Measurements from ENCODE around the gene SRRT. TPM values are rescaled to one million over a fixed set of nuclear protein-coding genes. Genes with fewer than 3 reads are reported as not detected.

Gene SRRT
- total RNA-seq, 1 donor from 2014 or later, result 162 TPM

- DNase-seq (ENCODE audit: extremely low spot score, unreplicated experiment), result no peak
- H3K4me1 Mint-ChIP-seq (ENCODE audit: unreplicated experiment), result peaks cover 32% of the 10 kb centered on the region
- H3K27me3 Mint-ChIP-seq (ENCODE audit: unreplicated experiment), result no peaks in the 10 kb centered on the region
These were observed 14.3 kb downstream of the SRRT start, which contains the start of gene UFSP1 for GRCh38 chr7:100888988-100889750. TSS of gene UFSP1 (minus strand) at chr7:100889715. CDS start at chr7:100889271, 444 bp downstream.

GRCh38 chr7:100890653-100891567 is 16.0 kb downstream of the SRRT start:
- no peak for TF ChIP-seq CTCF (IDR thresholded peaks at IDR 0.05)
- no peak for DNase-seq (ENCODE audit: extremely low spot score, unreplicated experiment)

More at GRCh38 chr7:100888988-100889750, 14.3 kb downstream of the SRRT start, which contains the start of gene UFSP1:
- Mint-ChIP-seq H3K36me3 (ENCODE audit: unreplicated experiment) (peaks cover 41% of the 10 kb centered on the region), H3K4me3 (ENCODE audit: unreplicated experiment) (peak within 1 kb of the TSS; percentile 86), H3K9me3 (ENCODE audit: unreplicated experiment) (no peaks in the 10 kb centered on the region), H3K27ac (ENCODE audit: unreplicated experiment) (peak within 1 kb of the TSS; percentile 94)
- TF ChIP-seq CTCF (IDR thresholded peaks at IDR 0.05), result no peak

GRCh38 chr7:100891568-100892247 is 16.8 kb downstream of the SRRT start:
- Mint-ChIP-seq H3K4me3 (ENCODE audit: unreplicated experiment) (peak overlapping the region; percentile 51), H3K27ac (ENCODE audit: unreplicated experiment) (peak overlapping the region; percentile 77)
- no peak for DNase-seq (ENCODE audit: extremely low spot score, unreplicated experiment)

More at GRCh38 chr7:100890653-100891567, 16.0 kb downstream of the SRRT start:
- peaks cover 34% of the 10 kb centered on the region for H3K4me1 Mint-ChIP-seq (ENCODE audit: unreplicated experiment)
- H3K27me3 Mint-ChIP-seq (ENCODE audit: unreplicated experiment), result peaks cover under 1% of the 10 kb centered on the region
- H3K27ac Mint-ChIP-seq (ENCODE audit: unreplicated experiment), result peak overlapping the region; percentile 94
- peak overlapping the region; percentile 86 for H3K4me3 Mint-ChIP-seq (ENCODE audit: unreplicated experiment)
- no peaks in the 10 kb centered on the region for H3K9me3 Mint-ChIP-seq (ENCODE audit: unreplicated experiment)
- peaks cover 25% of the 10 kb centered on the region for H3K36me3 Mint-ChIP-seq (ENCODE audit: unreplicated experiment)

More at GRCh38 chr7:100891568-100892247, 16.8 kb downstream of the SRRT start:
- TF ChIP-seq CTCF (IDR thresholded peaks at IDR 0.05), result no peak
- Mint-ChIP-seq H3K9me3 (ENCODE audit: unreplicated experiment) (no peaks in the 10 kb centered on the region), H3K4me1 (ENCODE audit: unreplicated experiment) (peaks cover 40% of the 10 kb centered on the region), H3K36me3 (ENCODE audit: unreplicated experiment) (peaks cover 19% of the 10 kb centered on the region), H3K27me3 (ENCODE audit: unreplicated experiment) (peaks cover 7% of the 10 kb centered on the region)

Data from osteocyte (in vitro differentiated cells).